Fibroblast of mammary gland (primary cell): ENCODE results near the gene MUC6.
A peak's percentile ranks its signal among the peaks of the same experiment; 100 is the strongest.

Experiments
- DNase-seq: peaks from one replicate; pipeline ENCODE4 v3.0.0-alpha.2; 2010; ENCODE audit warnings: low read depth
- H3K4me3 ChIP-seq: 2 replicates; pipeline ENCODE4 v1.5.1; 2011; ENCODE audit warnings: low read depth, mild to moderate bottlenecking, low read length, moderate library complexity; ENCODE audit not compliant: control insufficient read depth
- CTCF ChIP-seq: conservative IDR thresholded peaks from 2 replicates; pipeline ENCODE4 v1.5.1; 2011; ENCODE audit warnings: low read depth, low read length, inconsistent platforms; ENCODE audit not compliant: control insufficient read depth, insufficient read depth

MUC6 gene

GRCh38 chr11:1072116-1072820 lies 35.8 kb upstream of the MUC6 start:
- no peak for TF ChIP-seq CTCF
- H3K4me3 ChIP-seq, result no peak overlapping the region
- peak; percentile 34 for DNase-seq

- no peak overlapping the region for H3K4me3 ChIP-seq
- TF ChIP-seq CTCF, result no peak
- no peak for DNase-seq
Measured at GRCh38 chr11:1071571-1072115, 35.1 kb upstream of the MUC6 start.

GRCh38 chr11:1070594-1071462 lies 34.3 kb upstream of the MUC6 start:
- DNase-seq, result no peak
- no peak overlapping the region for H3K4me3 ChIP-seq

GRCh38 chr11:1069740-1070139 lies 33.2 kb upstream of the MUC6 start:
- H3K4me3 ChIP-seq, result no peak overlapping the region
- DNase-seq, result no peak
- no peak for TF ChIP-seq CTCF

More at GRCh38 chr11:1070594-1071462, 34.3 kb upstream of the MUC6 start:
- no peak for TF ChIP-seq CTCF

- TF ChIP-seq CTCF, result no peak
- no peak for DNase-seq
- no peak overlapping the region for H3K4me3 ChIP-seq
Measured at GRCh38 chr11:1067812-1068496, 31.4 kb upstream of the MUC6 start.

GRCh38 chr11:1064167-1064566 lies 27.6 kb upstream of the MUC6 start:
- no peak for DNase-seq
- H3K4me3 ChIP-seq, result no peak overlapping the region
- TF ChIP-seq CTCF, result no peak
